ENCODE measurements around the gene CITED4. TPM values are rescaled to one million over a fixed set of nuclear protein-coding genes. Genes with fewer than 3 reads are reported as not detected.

The CITED4 gene
- total and polyA plus RNA-seq, 9 of the 15 experiments (the other 6 are each of a cell fraction or from before 2014, with no cell fraction given) = 0.11 to 1.2 (median 0.17) TPM; not detected in 2

DNA sequence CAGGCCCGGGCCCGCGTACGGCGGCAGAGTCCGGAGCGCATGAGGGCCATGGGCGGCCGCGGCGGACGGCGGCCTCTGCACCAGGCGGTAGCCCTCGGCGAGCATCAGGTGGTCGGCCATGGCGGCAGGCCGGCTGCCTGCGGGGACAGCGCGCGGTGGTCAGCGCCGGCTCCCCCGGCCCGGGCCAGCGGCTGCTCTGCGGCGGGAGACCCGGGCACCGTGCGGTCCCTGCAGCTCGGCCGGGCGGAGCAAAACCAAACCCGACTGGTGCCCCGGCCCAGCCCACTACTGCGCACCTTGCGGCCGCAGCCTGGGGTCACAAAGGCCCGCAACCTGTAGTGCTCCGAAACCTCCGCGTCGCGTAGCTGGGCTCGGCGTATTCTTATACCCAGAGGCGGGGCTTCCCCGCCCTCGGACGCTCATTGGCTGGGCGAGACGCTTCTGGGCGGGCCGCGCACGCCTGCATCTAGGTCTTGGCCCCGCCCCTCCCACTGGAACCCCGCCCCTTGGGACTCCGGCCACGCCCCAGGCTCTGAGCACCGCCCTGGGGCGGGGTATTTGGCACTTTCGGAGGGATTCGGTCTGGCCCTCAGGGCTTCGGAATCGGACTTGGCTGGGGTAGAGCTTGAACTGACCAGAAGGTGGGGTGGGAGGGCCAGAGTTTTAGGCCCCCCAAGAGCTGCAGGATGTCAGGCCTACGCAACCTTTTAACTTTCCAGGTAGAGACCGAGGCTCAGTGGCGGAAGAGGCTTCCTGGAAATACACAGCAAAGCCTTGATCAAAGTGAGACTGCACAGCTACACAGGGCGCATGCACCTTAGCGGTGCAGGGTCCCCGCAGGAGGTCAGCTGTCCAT is at the start of gene CITED4 (continued):
- TF ChIP-seq, protein P1, sequence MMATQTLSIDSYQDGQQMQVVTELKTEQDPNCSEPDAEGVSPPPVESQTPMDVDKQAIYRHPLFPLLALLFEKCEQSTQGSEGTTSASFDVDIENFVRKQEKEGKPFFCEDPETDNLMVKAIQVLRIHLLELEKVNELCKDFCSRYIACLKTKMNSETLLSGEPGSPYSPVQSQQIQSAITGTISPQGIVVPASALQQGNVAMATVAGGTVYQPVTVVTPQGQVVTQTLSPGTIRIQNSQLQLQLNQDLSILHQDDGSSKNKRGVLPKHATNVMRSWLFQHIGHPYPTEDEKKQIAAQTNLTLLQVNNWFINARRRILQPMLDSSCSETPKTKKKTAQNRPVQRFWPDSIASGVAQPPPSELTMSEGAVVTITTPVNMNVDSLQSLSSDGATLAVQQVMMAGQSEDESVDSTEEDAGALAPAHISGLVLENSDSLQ (IDR thresholded peaks at IDR 0.05) = 0 out of 2 replicates have a peak, but pooled peaks have one; percentile 36
- TF ChIP-seq ZNF77 (CRISPR knock-in tag; IDR thresholded peaks at IDR 0.05) = no peak
- TF ChIP-seq, protein P2, sequence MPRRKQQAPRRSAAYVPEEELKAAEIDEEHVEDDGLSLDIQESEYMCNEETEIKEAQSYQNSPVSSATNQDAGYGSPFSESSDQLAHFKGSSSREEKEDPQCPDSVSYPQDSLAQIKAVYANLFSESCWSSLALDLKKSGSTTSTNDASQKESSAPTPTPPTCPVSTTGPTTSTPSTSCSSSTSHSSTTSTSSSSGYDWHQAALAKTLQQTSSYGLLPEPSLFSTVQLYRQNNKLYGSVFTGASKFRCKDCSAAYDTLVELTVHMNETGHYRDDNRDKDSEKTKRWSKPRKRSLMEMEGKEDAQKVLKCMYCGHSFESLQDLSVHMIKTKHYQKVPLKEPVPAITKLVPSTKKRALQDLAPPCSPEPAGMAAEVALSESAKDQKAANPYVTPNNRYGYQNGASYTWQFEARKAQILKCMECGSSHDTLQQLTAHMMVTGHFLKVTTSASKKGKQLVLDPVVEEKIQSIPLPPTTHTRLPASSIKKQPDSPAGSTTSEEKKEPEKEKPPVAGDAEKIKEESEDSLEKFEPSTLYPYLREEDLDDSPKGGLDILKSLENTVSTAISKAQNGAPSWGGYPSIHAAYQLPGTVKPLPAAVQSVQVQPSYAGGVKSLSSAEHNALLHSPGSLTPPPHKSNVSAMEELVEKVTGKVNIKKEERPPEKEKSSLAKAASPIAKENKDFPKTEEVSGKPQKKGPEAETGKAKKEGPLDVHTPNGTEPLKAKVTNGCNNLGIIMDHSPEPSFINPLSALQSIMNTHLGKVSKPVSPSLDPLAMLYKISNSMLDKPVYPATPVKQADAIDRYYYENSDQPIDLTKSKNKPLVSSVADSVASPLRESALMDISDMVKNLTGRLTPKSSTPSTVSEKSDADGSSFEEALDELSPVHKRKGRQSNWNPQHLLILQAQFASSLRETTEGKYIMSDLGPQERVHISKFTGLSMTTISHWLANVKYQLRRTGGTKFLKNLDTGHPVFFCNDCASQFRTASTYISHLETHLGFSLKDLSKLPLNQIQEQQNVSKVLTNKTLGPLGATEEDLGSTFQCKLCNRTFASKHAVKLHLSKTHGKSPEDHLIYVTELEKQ (CRISPR knock-in tag; IDR thresholded peaks at IDR 0.05) = no peak
- no peak for TF ChIP-seq JUN (IDR thresholded peaks at IDR 0.05; ENCODE audit: borderline replicate concordance, low read depth, low read length)
- TF ChIP-seq JUN (CRISPR knock-in tag; IDR thresholded peaks at IDR 0.05; ENCODE audit: borderline replicate concordance) = no peak
- TF ChIP-seq, protein P3, sequence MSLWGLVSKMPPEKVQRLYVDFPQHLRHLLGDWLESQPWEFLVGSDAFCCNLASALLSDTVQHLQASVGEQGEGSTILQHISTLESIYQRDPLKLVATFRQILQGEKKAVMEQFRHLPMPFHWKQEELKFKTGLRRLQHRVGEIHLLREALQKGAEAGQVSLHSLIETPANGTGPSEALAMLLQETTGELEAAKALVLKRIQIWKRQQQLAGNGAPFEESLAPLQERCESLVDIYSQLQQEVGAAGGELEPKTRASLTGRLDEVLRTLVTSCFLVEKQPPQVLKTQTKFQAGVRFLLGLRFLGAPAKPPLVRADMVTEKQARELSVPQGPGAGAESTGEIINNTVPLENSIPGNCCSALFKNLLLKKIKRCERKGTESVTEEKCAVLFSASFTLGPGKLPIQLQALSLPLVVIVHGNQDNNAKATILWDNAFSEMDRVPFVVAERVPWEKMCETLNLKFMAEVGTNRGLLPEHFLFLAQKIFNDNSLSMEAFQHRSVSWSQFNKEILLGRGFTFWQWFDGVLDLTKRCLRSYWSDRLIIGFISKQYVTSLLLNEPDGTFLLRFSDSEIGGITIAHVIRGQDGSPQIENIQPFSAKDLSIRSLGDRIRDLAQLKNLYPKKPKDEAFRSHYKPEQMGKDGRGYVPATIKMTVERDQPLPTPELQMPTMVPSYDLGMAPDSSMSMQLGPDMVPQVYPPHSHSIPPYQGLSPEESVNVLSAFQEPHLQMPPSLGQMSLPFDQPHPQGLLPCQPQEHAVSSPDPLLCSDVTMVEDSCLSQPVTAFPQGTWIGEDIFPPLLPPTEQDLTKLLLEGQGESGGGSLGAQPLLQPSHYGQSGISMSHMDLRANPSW (CRISPR knock-in tag; IDR thresholded peaks at IDR 0.05) = 0 out of 2 replicates have a peak, but pooled peaks have one; percentile 40
- TF ChIP-seq ZNF143 (CRISPR knock-in tag; IDR thresholded peaks at IDR 0.05) = no peak
- peak; percentile 33; the same call in 1 of the 2 replicates for TF ChIP-seq BCOR (IDR thresholded peaks at IDR 0.05)
- no peak for TF ChIP-seq FOXM1 (IDR thresholded peaks at IDR 0.05; ENCODE audit: low read depth)
- 0 out of 2 replicates have a peak, but pooled peaks have one; percentile 26 for TF ChIP-seq FOXM1 (CRISPR knock-in tag; IDR thresholded peaks at IDR 0.05; ENCODE audit: low read depth)
- TF ChIP-seq ZBTB7A (IDR thresholded peaks at IDR 0.05; ENCODE audit: borderline replicate concordance, control insufficient read depth, low read depth, low read length) = peak; percentile 16; the same call in 1 of the 2 replicates
- TF ChIP-seq SRSF3 (IDR thresholded peaks at IDR 0.05; ENCODE audit: insufficient read depth, low read length) = no peak
- peak in 1 of 2 experiments; percentile 58; a peak in 2 of 4 replicates for TF ChIP-seq FOXK2 (conservative IDR thresholded peaks at IDR 0.05 in 1 of 2, IDR thresholded peaks at IDR 0.05 in 1 of 2; ENCODE audit: low read depth in 2 of 2)
- peak in 1 of 2 experiments; percentile 52; a peak in 1 of 4 replicates for TF ChIP-seq ARNT (IDR thresholded peaks at IDR 0.05)
- peak in 1 of 3 experiments; percentile 44 for TF ChIP-seq YY1 (IDR thresholded peaks at IDR 0.05; ENCODE audit: borderline replicate concordance in 1 of 3, control insufficient read depth in 1 of 3, extremely low read depth in 1 of 3, insufficient read depth in 3 of 3, insufficient read length in 1 of 3, insufficient replicate concordance in 2 of 3, low read depth in 1 of 3, low read length in 2 of 3)
- TF ChIP-seq, protein P4, sequence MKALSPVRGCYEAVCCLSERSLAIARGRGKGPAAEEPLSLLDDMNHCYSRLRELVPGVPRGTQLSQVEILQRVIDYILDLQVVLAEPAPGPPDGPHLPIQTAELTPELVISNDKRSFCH (CRISPR knock-in tag; IDR thresholded peaks at IDR 0.05) = no peak
- TF ChIP-seq, protein P4 (tag; IDR thresholded peaks at IDR 0.05) = 0 out of 2 replicates have a peak, but pooled peaks have one; percentile 45
- TF ChIP-seq ZEB2 (IDR thresholded peaks at IDR 0.05) = peak; percentile 64; the same call in 1 of the 2 replicates

All from K562 (cell line).